GM21825 (cell line): ENCODE data around the gene GSTK1.
A peak's percentile ranks its signal among the peaks of the same experiment; 100 is the strongest.
"Not testable (repeated sequence)": the region's sequence is repeated elsewhere in the genome, so short reads cannot be mapped to it uniquely, and the experiment has no call there.

Experiments used
- ATAC-seq: cut with Tn5 transposase; IDR thresholded peaks from one replicate; pipeline ENCODE4 v1.9.1; 2021; ENCODE audit warnings: mild to moderate bottlenecking, moderate library complexity; ENCODE audit not compliant: unreplicated experiment

The GSTK1 gene

GRCh38 chr7:143269251-143269650, 6.0 kb downstream of the GSTK1 start:
- no peak for ATAC-seq

GRCh38 chr7:143271240-143271639, 8.0 kb downstream of the GSTK1 start:
- no peak for ATAC-seq

GRCh38 chr7:143272871-143273270, 9.6 kb downstream of the GSTK1 start:
- ATAC-seq, result no peak

GRCh38 chr7:143279186-143280098, 16.2 kb downstream of the GSTK1 start:
- ATAC-seq, result no peak

- ATAC-seq, result no peak
These were observed 16.9 kb downstream of the GSTK1 start for GRCh38 chr7:143280160-143280559.

- ATAC-seq, result no peak
These were observed 17.3 kb downstream of the GSTK1 start for GRCh38 chr7:143280566-143280965.

GRCh38 chr7:143281529-143281928, 18.3 kb downstream of the GSTK1 start:
- ATAC-seq, result no peak

- no peak for ATAC-seq
These were observed 18.9 kb downstream of the GSTK1 start for GRCh38 chr7:143282124-143282523.

- ATAC-seq, result no peak
These were observed 20.1 kb downstream of the GSTK1 start for GRCh38 chr7:143283381-143283780.

GRCh38 chr7:143284591-143285469, 21.6 kb downstream of the GSTK1 start, which contains the start of gene TMEM139:
Gene TMEM139, plus strand, starts transcription at chr7:143284958. Its CDS starts 1,000 bp downstream, at chr7:143285958.
- no peak for ATAC-seq

- no peak for ATAC-seq
These were observed 22.2 kb downstream of the GSTK1 start for GRCh38 chr7:143285470-143285778.

- no peak for ATAC-seq
These were observed 22.7 kb downstream of the GSTK1 start for GRCh38 chr7:143285806-143286521.

- ATAC-seq, result no peak
These were observed 23.3 kb downstream of the GSTK1 start for GRCh38 chr7:143286522-143286890.

- no peak for ATAC-seq
These were observed 24.2 kb downstream of the GSTK1 start for GRCh38 chr7:143287339-143287934.

GRCh38 chr7:143287935-143288826, 24.9 kb downstream of the GSTK1 start, which contains the start of gene CASP2:
Gene CASP2, plus strand, starts transcription at chr7:143288351. Its CDS starts 105 bp downstream, at chr7:143288456.
- ATAC-seq, result peak; percentile 90

GRCh38 chr7:143288836-143289235, 25.6 kb downstream of the GSTK1 start:
- no peak for ATAC-seq

- ATAC-seq, result no peak
These were observed 26.2 kb downstream of the GSTK1 start for GRCh38 chr7:143289421-143289820.

GRCh38 chr7:143289888-143290287, 26.6 kb downstream of the GSTK1 start:
- ATAC-seq, result not testable (repeated sequence)

- ATAC-seq, result no peak
These were observed 27.1 kb downstream of the GSTK1 start for GRCh38 chr7:143290293-143290692.

- no peak for ATAC-seq
These were observed 29.6 kb downstream of the GSTK1 start for GRCh38 chr7:143292876-143293275.
